Esophagus mucosa (tissue), 1 donor: ENCODE measurements around the gene SMARCC1. TPM values are rescaled to one million over a fixed set of nuclear protein-coding genes. Genes with fewer than 3 reads are reported as not detected.
"Not testable (repeated sequence)": the region's sequence is repeated elsewhere in the genome, so short reads cannot be mapped to it uniquely, and the experiment has no call there.

ENCODE experiments used
- ATAC-seq: fragments of 200-7000 bp; cut with Tn5 transposase; one replicate; pipeline ENCODE4 v1.9.1; 2020
- total RNA-seq: library from RNA; stranded (reverse); gene quantifications from one replicate; pipeline ENCODE4 v1.2.4, GENCODE V29; 2023
- donor health status: DM: yes; HTN: yes; CAD: no.

SMARCC1 gene
- total RNA-seq, result 51.2 TPM

GRCh38 chr3:47781685-47782445 is at the start of gene SMARCC1:
Gene SMARCC1, minus strand, starts transcription at chr3:47781893. Its CDS starts 96 bp downstream, at chr3:47781797.
- ATAC-seq, result peak; percentile 99

- ATAC-seq, result not testable (repeated sequence)
Measured at GRCh38 chr3:47829482-47829881, 47.8 kb upstream of the SMARCC1 start.

GRCh38 chr3:47825590-47825989 is 43.9 kb upstream of the SMARCC1 start:
- ATAC-seq, result peak; percentile 3

- ATAC-seq, result peak; percentile 98
Measured at GRCh38 chr3:47824541-47825473, 43.1 kb upstream of the SMARCC1 start.

GRCh38 chr3:47817609-47818008 is 35.9 kb upstream of the SMARCC1 start:
- no peak for ATAC-seq

GRCh38 chr3:47813551-47814177 is 32.0 kb upstream of the SMARCC1 start:
- no peak for ATAC-seq

- ATAC-seq, result no peak
Measured at GRCh38 chr3:47804577-47804976, 22.9 kb upstream of the SMARCC1 start.

GRCh38 chr3:47803480-47804025 is 21.9 kb upstream of the SMARCC1 start:
- ATAC-seq, result no peak

GRCh38 chr3:47802734-47803479 is 21.2 kb upstream of the SMARCC1 start, which contains the start of gene DHX30:
Gene DHX30, plus strand, starts transcription at chr3:47803138. Its CDS starts 7,546 bp downstream, at chr3:47810684.
- ATAC-seq, result peak; percentile 89

GRCh38 chr3:47799733-47800132 is 18.0 kb upstream of the SMARCC1 start:
- no peak for ATAC-seq

GRCh38 chr3:47794544-47794943 is 12.9 kb upstream of the SMARCC1 start:
- ATAC-seq, result no peak

- no peak for ATAC-seq
Measured at GRCh38 chr3:47792699-47793098, 11.0 kb upstream of the SMARCC1 start.

- no peak for ATAC-seq
Measured at GRCh38 chr3:47791193-47791855, 9.6 kb upstream of the SMARCC1 start.

GRCh38 chr3:47783673-47784072 is 2.0 kb upstream of the SMARCC1 start:
- no peak for ATAC-seq

GRCh38 chr3:47782446-47783308 is 984 bp upstream of the SMARCC1 start:
- ATAC-seq, result no peak

- peak; percentile 69 for ATAC-seq
Measured at GRCh38 chr3:47780741-47781684, 680 bp downstream of the SMARCC1 start.

- no peak for ATAC-seq
Measured at GRCh38 chr3:47778746-47779145, 2.9 kb downstream of the SMARCC1 start.

- ATAC-seq, result no peak
Measured at GRCh38 chr3:47772788-47773187, 8.9 kb downstream of the SMARCC1 start.

GRCh38 chr3:47772047-47772446 is 9.6 kb downstream of the SMARCC1 start:
- no peak for ATAC-seq
